ENCODE measurements around the gene RPL19. TPM values are rescaled to one million over a fixed set of nuclear protein-coding genes. Genes with fewer than 3 reads are reported as not detected.
A peak's percentile ranks its signal among the peaks of the same experiment; 100 is the strongest.
"Not testable (repeated sequence)": the region's sequence is repeated elsewhere in the genome, so short reads cannot be mapped to it uniquely, and the experiment has no call there.

The RPL19 gene
- polyA plus RNA-seq, 4 donors: 1,830 to 2,237 (median 2,122) TPM

- DNase-seq (ENCODE audit: low read depth in 4 of 4, low spot score in 2 of 4): no peak
Measured at GRCh38 chr17:39239640-39240314, 39.7 kb downstream of the RPL19 start.

GRCh38 chr17:39240631-39241030, 40.5 kb downstream of the RPL19 start:
- DNase-seq (ENCODE audit: low read depth in 4 of 4, low spot score in 2 of 4): no peak

GRCh38 chr17:39243155-39243554, 43.1 kb downstream of the RPL19 start:
- DNase-seq (ENCODE audit: low read depth in 4 of 4, low spot score in 2 of 4): no peak

- DNase-seq (ENCODE audit: low read depth in 4 of 4, low spot score in 2 of 4): no peak
Measured at GRCh38 chr17:39244016-39244599, 44.0 kb downstream of the RPL19 start.

GRCh38 chr17:39244600-39245570, 44.8 kb downstream of the RPL19 start:
- DNase-seq (ENCODE audit: low read depth in 4 of 4, low spot score in 2 of 4): peak in 2 of 4 donors; percentile 68 to 78

GRCh38 chr17:39246274-39246673, 46.2 kb downstream of the RPL19 start:
- DNase-seq (ENCODE audit: low read depth in 4 of 4, low spot score in 2 of 4): no peak

GRCh38 chr17:39250076-39250475, 50.0 kb downstream of the RPL19 start:
- DNase-seq (ENCODE audit: low read depth in 4 of 4, low spot score in 2 of 4): not testable (repeated sequence)

GRCh38 chr17:39251997-39252396, 51.9 kb downstream of the RPL19 start:
- no peak for DNase-seq (ENCODE audit: low read depth in 4 of 4, low spot score in 2 of 4)

GRCh38 chr17:39252788-39253460, 52.8 kb downstream of the RPL19 start:
- no peak for DNase-seq (ENCODE audit: low read depth in 4 of 4, low spot score in 2 of 4)

Other genes starting within 250 kb of the RPL19 start
- not detected for gene FBXO47, start 232.9 kb upstream of the RPL19 start, polyA plus RNA-seq (ENCODE audit: insufficient read length in 4 of 4)
- gene PLXDC1, start 48.6 kb upstream of the RPL19 start, polyA plus RNA-seq (ENCODE audit: insufficient read length in 4 of 4): 1 to 10 TPM; 5.5 to 8.8 (median 7.9) TPM
- gene ARL5C, start 34.1 kb upstream of the RPL19 start, polyA plus RNA-seq (ENCODE audit: insufficient read length in 4 of 4): under 1 TPM in 3 of 4 donors, not detected in 1; 0.18 to 0.22 (median 0.19) TPM
- gene CACNB1, start 2.6 kb upstream of the RPL19 start, polyA plus RNA-seq (ENCODE audit: insufficient read length in 4 of 4): 10 to 100 TPM in 2 of 4 donors, 1 to 10 TPM in 2; 6.9 to 14.5 (median 9.6) TPM
- gene STAC2, start 25.7 kb downstream of the RPL19 start, polyA plus RNA-seq (ENCODE audit: insufficient read length in 4 of 4): 1 to 10 TPM; 3.4 to 5.2 (median 4.4) TPM
- 10 to 100 TPM; 11.4 to 17.4 (median 13.2) TPM for gene FBXL20, start 201.3 kb downstream of the RPL19 start, polyA plus RNA-seq (ENCODE audit: insufficient read length in 4 of 4)

Measured in left renal cortex interstitium (tissue), 4 donors.